CD4-positive, alpha-beta T cell treated with Interleukin-2 at 100 ng/mL for 4 hours (primary cell): ENCODE results near the gene IFNLR1.

Source experiments
- DNase-seq: peaks from one replicate; pipeline ENCODE4 v3.0.0-alpha.2; 2020; ENCODE audit warnings: low spot score

Gene IFNLR1

GRCh38 chr1:24147816-24148215, 39.3 kb downstream of the IFNLR1 start:
- no peak for DNase-seq

GRCh38 chr1:24147194-24147593, 39.9 kb downstream of the IFNLR1 start:
- no peak for DNase-seq

- DNase-seq: no peak
Observed at GRCh38 chr1:24142546-24143534, 44.2 kb downstream of the IFNLR1 start, which contains the start of gene IL22RA1. Gene IL22RA1, minus strand, starts transcription at chr1:24143140. Its CDS starts 58 bp downstream, at chr1:24143082.

- no peak for DNase-seq
Observed at GRCh38 chr1:24141311-24141997, 45.6 kb downstream of the IFNLR1 start.

GRCh38 chr1:24140741-24141181, 46.3 kb downstream of the IFNLR1 start:
- DNase-seq: no peak

- DNase-seq: no peak
Observed at GRCh38 chr1:24139841-24140425, 47.2 kb downstream of the IFNLR1 start.

GRCh38 chr1:24139222-24139489, 47.9 kb downstream of the IFNLR1 start:
- no peak for DNase-seq

GRCh38 chr1:24138476-24139221, 48.4 kb downstream of the IFNLR1 start:
- DNase-seq: no peak

- DNase-seq: no peak
Observed at GRCh38 chr1:24136956-24137539, 50.0 kb downstream of the IFNLR1 start.

GRCh38 chr1:24134376-24134775, 52.7 kb downstream of the IFNLR1 start:
- DNase-seq: no peak

GRCh38 chr1:24133819-24134218, 53.3 kb downstream of the IFNLR1 start:
- no peak for DNase-seq

GRCh38 chr1:24130385-24130784, 56.7 kb downstream of the IFNLR1 start:
- DNase-seq: no peak

- no peak for DNase-seq
Observed at GRCh38 chr1:24127801-24128363, 59.2 kb downstream of the IFNLR1 start.

- no peak for DNase-seq
Observed at GRCh38 chr1:24127134-24127800, 59.8 kb downstream of the IFNLR1 start.

GRCh38 chr1:24126672-24127023, 60.4 kb downstream of the IFNLR1 start:
- DNase-seq: no peak

- DNase-seq: no peak
Observed at GRCh38 chr1:24126018-24126671, 60.9 kb downstream of the IFNLR1 start.

- DNase-seq: no peak
Observed at GRCh38 chr1:24125456-24125855, 61.6 kb downstream of the IFNLR1 start.

- DNase-seq: no peak
Observed at GRCh38 chr1:24124980-24125379, 62.1 kb downstream of the IFNLR1 start.

- DNase-seq: no peak
Observed at GRCh38 chr1:24123611-24124010, 63.5 kb downstream of the IFNLR1 start.

- no peak for DNase-seq
Observed at GRCh38 chr1:24122776-24123175, 64.3 kb downstream of the IFNLR1 start.
